Mucosa of rectum (tissue), 2 donors: Measurements from ENCODE around the gene RNF215.

Experiments used
- H3K27ac ChIP-seq, 2 donors: one replicate each; pipeline ENCODE4 v1.7.0; 2013; ENCODE audit warnings: inconsistent platforms in 2 of 2, low read depth in 2 of 2, low read length in 2 of 2
- H3K27me3 ChIP-seq, 2 donors: one replicate each; pipeline ENCODE4 v1.7.0; 2013; ENCODE audit warnings: low read length in 2 of 2; ENCODE audit not compliant: control insufficient read depth in 2 of 2, insufficient read depth in 2 of 2
- H3K36me3 ChIP-seq, 2 donors: one replicate each; pipeline ENCODE4 v1.7.0; 2013; ENCODE audit warnings: low read length in 2 of 2; ENCODE audit not compliant: control insufficient read depth in 2 of 2, insufficient read depth in 2 of 2
- H3K4me1 ChIP-seq, 2 donors: one replicate each; pipeline ENCODE4 v1.7.0; 2013; ENCODE audit warnings: low read length in 2 of 2, mild to moderate bottlenecking in 1 of 2; ENCODE audit not compliant: control insufficient read depth in 2 of 2, insufficient read depth in 2 of 2
- H3K4me3 ChIP-seq, 2 donors: one replicate each; pipeline ENCODE4 v1.7.0; 2013; ENCODE audit warnings: low read length in 2 of 2
- H3K9ac ChIP-seq, 2 donors: one replicate each; pipeline ENCODE4 v1.7.0; 2013; ENCODE audit warnings: low read length in 2 of 2, low read depth in 1 of 2, mild to moderate bottlenecking in 1 of 2
- H3K9me3 ChIP-seq, 2 donors: one replicate each; pipeline ENCODE4 v1.7.0; 2013; ENCODE audit warnings: low read length in 2 of 2; ENCODE audit not compliant: control insufficient read depth in 2 of 2
- donor health status: healthy.
- donor health status: Normal muscosa, but diverticular disease.

RNF215 gene

GRCh38 chr22:30386960-30387827 is at the start of gene RNF215:
Gene RNF215 (minus strand): TSS chr22:30387411. CDS start chr22:30387313, 98 bp downstream.
- H3K27me3 ChIP-seq: no peaks in the 10 kb centered on the region
- no peaks in the 10 kb centered on the region for H3K9me3 ChIP-seq
- peak within 1 kb of the TSS; percentile 71 to 73 for H3K4me3 ChIP-seq
- peak within 1 kb of the TSS in 1 of 2 donors; percentile 38 for H3K27ac ChIP-seq
- H3K4me1 ChIP-seq: peaks cover 7 to 10% of the 10 kb centered on the region in 2 donors
- no peaks in the 10 kb centered on the region for H3K36me3 ChIP-seq
- peak within 1 kb of the TSS; percentile 63 to 71 for H3K9ac ChIP-seq

GRCh38 chr22:30436196-30436595 is 49.0 kb upstream of the RNF215 start:
- no peaks in the 10 kb centered on the region for H3K27me3 ChIP-seq
- peaks cover 0 to 5% of the 10 kb centered on the region in 2 donors for H3K4me1 ChIP-seq
- H3K36me3 ChIP-seq: no peaks in the 10 kb centered on the region
- no peaks in the 10 kb centered on the region for H3K9me3 ChIP-seq
- H3K27ac ChIP-seq: peak overlapping the region in 1 of 2 donors; percentile 57
- H3K9ac ChIP-seq: no peak overlapping the region
- H3K4me3 ChIP-seq: peak overlapping the region in 1 of 2 donors; percentile 37

- Histone ChIP-seq H3K36me3 (no peaks in the 10 kb centered on the region), H3K9me3 (no peaks in the 10 kb centered on the region), H3K27me3 (no peaks in the 10 kb centered on the region), H3K27ac (peak overlapping the region in 1 of 2 donors; percentile 57), H3K4me1 (peaks cover 0 to 5% of the 10 kb centered on the region in 2 donors), H3K4me3 (peak overlapping the region in 1 of 2 donors; percentile 37), H3K9ac (no peak overlapping the region)
Measured at GRCh38 chr22:30435674-30436126, 48.5 kb upstream of the RNF215 start.

GRCh38 chr22:30434843-30435242 is 47.6 kb upstream of the RNF215 start:
- Histone ChIP-seq H3K9me3 (no peaks in the 10 kb centered on the region), H3K4me1 (peaks cover 0 to 5% of the 10 kb centered on the region in 2 donors), H3K27ac (peak overlapping the region in 1 of 2 donors; percentile 57), H3K9ac (no peak overlapping the region), H3K36me3 (no peaks in the 10 kb centered on the region), H3K4me3 (no peak overlapping the region), H3K27me3 (no peaks in the 10 kb centered on the region)

GRCh38 chr22:30433773-30434172 is 46.6 kb upstream of the RNF215 start:
- Histone ChIP-seq H3K9ac (no peak overlapping the region), H3K36me3 (no peaks in the 10 kb centered on the region), H3K27ac (no peak overlapping the region), H3K27me3 (no peaks in the 10 kb centered on the region), H3K9me3 (no peaks in the 10 kb centered on the region), H3K4me1 (peaks cover 0 to 3% of the 10 kb centered on the region in 2 donors), H3K4me3 (no peak overlapping the region)

- Histone ChIP-seq H3K27me3 (no peaks in the 10 kb centered on the region), H3K9me3 (no peaks in the 10 kb centered on the region), H3K4me1 (no peaks in the 10 kb centered on the region), H3K4me3 (no peak overlapping the region), H3K27ac (no peak overlapping the region), H3K9ac (no peak overlapping the region), H3K36me3 (peaks cover 0 to under 1% of the 10 kb centered on the region in 2 donors)
Measured at GRCh38 chr22:30433227-30433626, 46.0 kb upstream of the RNF215 start.

GRCh38 chr22:30432520-30432919 is 45.3 kb upstream of the RNF215 start:
- H3K9me3 ChIP-seq: no peaks in the 10 kb centered on the region
- H3K36me3 ChIP-seq: peaks cover 0 to 5% of the 10 kb centered on the region in 2 donors
- no peak overlapping the region for H3K4me3 ChIP-seq
- no peak overlapping the region for H3K9ac ChIP-seq
- no peaks in the 10 kb centered on the region for H3K4me1 ChIP-seq
- H3K27me3 ChIP-seq: no peaks in the 10 kb centered on the region
- H3K27ac ChIP-seq: no peak overlapping the region

- Histone ChIP-seq H3K27me3 (no peaks in the 10 kb centered on the region), H3K36me3 (peaks cover 0 to 5% of the 10 kb centered on the region in 2 donors), H3K4me1 (no peaks in the 10 kb centered on the region), H3K4me3 (no peak overlapping the region), H3K9ac (no peak overlapping the region), H3K27ac (no peak overlapping the region), H3K9me3 (no peaks in the 10 kb centered on the region)
Measured at GRCh38 chr22:30432096-30432495, 44.9 kb upstream of the RNF215 start.

- Histone ChIP-seq H3K27ac (no peak overlapping the region), H3K4me1 (peaks cover 4 to 9% of the 10 kb centered on the region in 2 donors), H3K4me3 (no peak overlapping the region), H3K36me3 (peaks cover 0 to 5% of the 10 kb centered on the region in 2 donors), H3K9me3 (no peaks in the 10 kb centered on the region), H3K27me3 (no peaks in the 10 kb centered on the region), H3K9ac (no peak overlapping the region)
Measured at GRCh38 chr22:30430933-30431332, 43.7 kb upstream of the RNF215 start.

GRCh38 chr22:30429887-30430286 is 42.7 kb upstream of the RNF215 start:
- no peak overlapping the region for H3K27ac ChIP-seq
- H3K27me3 ChIP-seq: no peaks in the 10 kb centered on the region
- peaks cover 0 to 5% of the 10 kb centered on the region in 2 donors for H3K36me3 ChIP-seq
- H3K9me3 ChIP-seq: no peaks in the 10 kb centered on the region
- H3K4me1 ChIP-seq: peaks cover 10 to 13% of the 10 kb centered on the region in 2 donors
- H3K4me3 ChIP-seq: no peak overlapping the region
- no peak overlapping the region for H3K9ac ChIP-seq
